Activated CD4-positive, alpha-beta memory T cell treated with anti-CD3 and anti-CD28 coated beads, Interleukin-2, amount 10 ng/mL, durations not matched to agents 7 days and 5 days (primary cell): ENCODE data around the gene IDE. TPM values are rescaled to one million over a fixed set of nuclear protein-coding genes. Genes with fewer than 3 reads are reported as not detected.

Source experiments
- CTCF ChIA-PET: fragments of 350-600 bp; sonication (Branson Sonifier 250); formaldehyde crosslinking; loops from one replicate; lab custom pipeline; 2021; ENCODE audit warnings: antibody characterized with exemption, inconsistent platforms; lab: Charles Lee
- POLR2A ChIA-PET: fragments of 350-600 bp; sonication (Branson Sonifier 250); formaldehyde crosslinking; loops from one replicate; lab custom pipeline; 2021; ENCODE audit warnings: antibody characterized with exemption; lab: Charles Lee
- DNase-seq: peaks from one replicate; pipeline ENCODE4 v3.0.0-alpha.2; 2020
- H3K27ac Mint-ChIP-seq: one replicate; pipeline ENCODE4 v1.8.0; 2021; ENCODE audit warnings: mild to moderate bottlenecking, mixed read lengths
- H3K27me3 Mint-ChIP-seq: one replicate; pipeline ENCODE4 v1.8.0; 2021; ENCODE audit warnings: mixed read lengths
- H3K36me3 Mint-ChIP-seq: one replicate; pipeline ENCODE4 v1.8.0; 2021; ENCODE audit warnings: low read depth, mixed read lengths
- H3K4me1 Mint-ChIP-seq: one replicate; pipeline ENCODE4 v1.8.0; 2021; ENCODE audit warnings: mixed read lengths
- H3K4me3 Mint-ChIP-seq: one replicate; pipeline ENCODE4 v1.8.0; 2021; ENCODE audit warnings: mild to moderate bottlenecking, mixed read lengths
- H3K9me3 Mint-ChIP-seq: one replicate; pipeline ENCODE4 v1.8.0; 2021; ENCODE audit warnings: mixed read lengths
- total RNA-seq, 2 experiments: library from RNA; stranded (reverse); gene quantifications; one replicate each; pipeline ENCODE4 v1.2.3, GENCODE V29; 2021

The IDE gene
- total RNA-seq, 2 experiments from 2014 or later = 24.6 to 27.9 TPM

- DNase-seq = no peak
- no peak overlapping the region for H3K4me3 Mint-ChIP-seq
- ChIA-PET POLR2A (no interaction called here), CTCF (no interaction called here)
- H3K27ac Mint-ChIP-seq = no peak overlapping the region
- H3K36me3 Mint-ChIP-seq = no peaks in the 10 kb centered on the region
- H3K4me1 Mint-ChIP-seq = no peaks in the 10 kb centered on the region
- no peaks in the 10 kb centered on the region for H3K9me3 Mint-ChIP-seq
- no peaks in the 10 kb centered on the region for H3K27me3 Mint-ChIP-seq
Measured at GRCh38 chr10:92430103-92430502, 143.8 kb downstream of the IDE start.

- no peak for DNase-seq
- CTCF ChIA-PET = interaction anchor here (1.1 kb wide), 1 partner anchor 19 kb away, joined by 3 read pairs; no protein-coding TSS in a partner anchor
- peaks cover 2% of the 10 kb centered on the region for H3K9me3 Mint-ChIP-seq
- H3K27me3 Mint-ChIP-seq = peaks cover 34% of the 10 kb centered on the region
- H3K4me1 Mint-ChIP-seq = peaks cover 10% of the 10 kb centered on the region
- POLR2A ChIA-PET = no interaction called here
- no peak overlapping the region for H3K27ac Mint-ChIP-seq
- peaks cover 6% of the 10 kb centered on the region for H3K36me3 Mint-ChIP-seq
- no peak overlapping the region for H3K4me3 Mint-ChIP-seq
Measured at GRCh38 chr10:92421550-92421949, 152.3 kb downstream of the IDE start.

GRCh38 chr10:92420546-92421275 is 153.2 kb downstream of the IDE start:
- CTCF ChIA-PET = interaction anchor here (0.6 to 1.2 kb wide), 4 partner anchors 9 to 239 kb away, joined by 3 to 4 read pairs (median 3); no protein-coding TSS in a partner anchor
- POLR2A ChIA-PET = no interaction called here
- H3K4me3 Mint-ChIP-seq = no peak overlapping the region
- no peak for DNase-seq
- H3K27me3 Mint-ChIP-seq = peaks cover 34% of the 10 kb centered on the region
- peaks cover 10% of the 10 kb centered on the region for H3K4me1 Mint-ChIP-seq
- H3K36me3 Mint-ChIP-seq = peaks cover 6% of the 10 kb centered on the region
- H3K9me3 Mint-ChIP-seq = peaks cover 2% of the 10 kb centered on the region
- no peak overlapping the region for H3K27ac Mint-ChIP-seq

GRCh38 chr10:92419740-92420545 is 153.9 kb downstream of the IDE start:
- H3K9me3 Mint-ChIP-seq = peaks cover 2% of the 10 kb centered on the region
- H3K36me3 Mint-ChIP-seq = peaks cover 6% of the 10 kb centered on the region
- no peak overlapping the region for H3K4me3 Mint-ChIP-seq
- H3K27me3 Mint-ChIP-seq = peaks cover 34% of the 10 kb centered on the region
- no peak overlapping the region for H3K27ac Mint-ChIP-seq
- DNase-seq = peak; percentile 18
- peaks cover 10% of the 10 kb centered on the region for H3K4me1 Mint-ChIP-seq
- ChIA-PET POLR2A (no interaction called here), CTCF (interaction anchor here (0.6 to 1.2 kb wide), 4 partner anchors 8 to 239 kb away, joined by 3 to 4 read pairs (median 3); no protein-coding TSS in a partner anchor)

GRCh38 chr10:92418891-92419290 is 155.0 kb downstream of the IDE start:
- ChIA-PET CTCF (no interaction called here), POLR2A (interaction anchor here (0.6 kb wide), 1 partner anchor 951 kb away, joined by 3 read pairs; no protein-coding TSS in a partner anchor)
- peaks cover 6% of the 10 kb centered on the region for H3K36me3 Mint-ChIP-seq
- no peak for DNase-seq
- peaks cover 2% of the 10 kb centered on the region for H3K9me3 Mint-ChIP-seq
- peaks cover 37% of the 10 kb centered on the region for H3K27me3 Mint-ChIP-seq
- H3K4me1 Mint-ChIP-seq = peaks cover 10% of the 10 kb centered on the region
- H3K4me3 Mint-ChIP-seq = no peak overlapping the region
- no peak overlapping the region for H3K27ac Mint-ChIP-seq

GRCh38 chr10:92418221-92418620 is 155.7 kb downstream of the IDE start:
- ChIA-PET POLR2A (no interaction called here), CTCF (interaction anchor here (1.3 kb wide), 1 partner anchor 332 kb away, joined by 3 read pairs; no protein-coding TSS in a partner anchor)
- Mint-ChIP-seq H3K4me1 (peaks cover 10% of the 10 kb centered on the region), H3K27ac (no peak overlapping the region), H3K9me3 (peaks cover 2% of the 10 kb centered on the region), H3K36me3 (peaks cover 6% of the 10 kb centered on the region), H3K27me3 (peaks cover 33% of the 10 kb centered on the region), H3K4me3 (no peak overlapping the region)
- DNase-seq = no peak

- Mint-ChIP-seq H3K36me3 (no peaks in the 10 kb centered on the region), H3K27me3 (peaks cover 19% of the 10 kb centered on the region), H3K4me1 (peaks cover 3% of the 10 kb centered on the region), H3K9me3 (no peaks in the 10 kb centered on the region), H3K4me3 (no peak overlapping the region), H3K27ac (no peak overlapping the region)
- POLR2A ChIA-PET = no interaction called here
- CTCF ChIA-PET = interaction anchor here (0.6 kb wide), 1 partner anchor 17 kb away, joined by 4 read pairs; no protein-coding TSS in a partner anchor
- DNase-seq = no peak
Measured at GRCh38 chr10:92413519-92413918, 160.4 kb downstream of the IDE start.

- H3K27me3 Mint-ChIP-seq = peaks cover 17% of the 10 kb centered on the region
- no peak overlapping the region for H3K4me3 Mint-ChIP-seq
- no peak overlapping the region for H3K27ac Mint-ChIP-seq
- no peaks in the 10 kb centered on the region for H3K36me3 Mint-ChIP-seq
- ChIA-PET POLR2A (no interaction called here), CTCF (no interaction called here)
- H3K9me3 Mint-ChIP-seq = no peaks in the 10 kb centered on the region
- DNase-seq = no peak
- peaks cover 4% of the 10 kb centered on the region for H3K4me1 Mint-ChIP-seq
Measured at GRCh38 chr10:92413011-92413410, 160.9 kb downstream of the IDE start.

- POLR2A ChIA-PET = no interaction called here
- H3K9me3 Mint-ChIP-seq = no peaks in the 10 kb centered on the region
Measured at GRCh38 chr10:92411406-92411805, 162.5 kb downstream of the IDE start.

GRCh38 chr10:92410501-92410900 is 163.4 kb downstream of the IDE start:
- Mint-ChIP-seq H3K27me3 (peaks cover 16% of the 10 kb centered on the region), H3K4me1 (peaks cover 15% of the 10 kb centered on the region), H3K27ac (no peak overlapping the region), H3K4me3 (no peak overlapping the region), H3K36me3 (no peaks in the 10 kb centered on the region), H3K9me3 (no peaks in the 10 kb centered on the region)
- CTCF ChIA-PET = no interaction called here
- no peak for DNase-seq
- POLR2A ChIA-PET = no interaction called here

More at GRCh38 chr10:92411406-92411805, 162.5 kb downstream of the IDE start:
- peaks cover 13% of the 10 kb centered on the region for H3K4me1 Mint-ChIP-seq
- no peak overlapping the region for H3K27ac Mint-ChIP-seq
- CTCF ChIA-PET = interaction anchor here (1.0 kb wide), 1 partner anchor 9 kb away, joined by 3 read pairs; no protein-coding TSS in a partner anchor
- H3K36me3 Mint-ChIP-seq = no peaks in the 10 kb centered on the region
- no peak overlapping the region for H3K4me3 Mint-ChIP-seq
- DNase-seq = no peak
- peaks cover 14% of the 10 kb centered on the region for H3K27me3 Mint-ChIP-seq

- Mint-ChIP-seq H3K4me3 (no peak overlapping the region), H3K4me1 (peaks cover 15% of the 10 kb centered on the region), H3K27me3 (peaks cover 18% of the 10 kb centered on the region), H3K36me3 (no peaks in the 10 kb centered on the region), H3K9me3 (no peaks in the 10 kb centered on the region), H3K27ac (no peak overlapping the region)
- CTCF ChIA-PET = no interaction called here
- POLR2A ChIA-PET = no interaction called here
- no peak for DNase-seq
Measured at GRCh38 chr10:92408017-92408361, 165.9 kb downstream of the IDE start.

GRCh38 chr10:92407305-92408016 is 166.4 kb downstream of the IDE start:
- POLR2A ChIA-PET = no interaction called here
- no peaks in the 10 kb centered on the region for H3K36me3 Mint-ChIP-seq

More at GRCh38 chr10:92407305-92408016, 166.4 kb downstream of the IDE start:
- Mint-ChIP-seq H3K9me3 (no peaks in the 10 kb centered on the region), H3K4me1 (peaks cover 15% of the 10 kb centered on the region), H3K27me3 (peaks cover 18% of the 10 kb centered on the region), H3K4me3 (no peak overlapping the region), H3K27ac (no peak overlapping the region)
- DNase-seq = no peak
- CTCF ChIA-PET = no interaction called here
